SK-N-SH treated with all-trans-retinoic acid at 6 μM for 48 hours (cell line): ENCODE measurements around the gene AKR1D1.
"Not testable (repeated sequence)": the region's sequence is repeated elsewhere in the genome, so short reads cannot be mapped to it uniquely, and the experiment has no call there.

ENCODE experiments used
- ARNTL ChIP-seq: fragments of 450-650 bp; formaldehyde crosslinking; IDR thresholded peaks from 2 replicates; pipeline ENCODE4 v1.5.0; 2020; ENCODE audit warnings: low read depth, mild to moderate bottlenecking, moderate library complexity, borderline replicate concordance
- GLIS3 ChIP-seq: fragments of 250-450 bp; sonication (Bioruptor Pico); IDR thresholded peaks from 2 replicates; pipeline ENCODE4 v1.5.0; 2020; ENCODE audit warnings: mild to moderate bottlenecking, moderate library complexity
- ISL1 ChIP-seq: fragments of 250-450 bp; sonication (Bioruptor Pico); IDR thresholded peaks from 2 replicates; pipeline ENCODE4 v2.1.2; 2022; ENCODE audit warnings: mild to moderate bottlenecking, moderate library complexity
- OSR1 ChIP-seq: fragments of 250-450 bp; sonication (Bioruptor Pico); IDR thresholded peaks from 2 replicates; pipeline ENCODE4 v1.8.0; 2022; ENCODE audit warnings: moderate library complexity, mild to moderate bottlenecking, inconsistent platforms
- RARB ChIP-seq: fragments of 250-450 bp; sonication (Bioruptor Pico); IDR thresholded peaks from 2 replicates; pipeline ENCODE4 v1.8.0; 2021; ENCODE audit warnings: mild to moderate bottlenecking, moderate library complexity
- ZFP3 ChIP-seq: fragments of 250-450 bp; sonication (Bioruptor Pico); IDR thresholded peaks from 2 replicates; pipeline ENCODE4 v1.5.0; 2020; ENCODE audit warnings: mild to moderate bottlenecking, moderate library complexity
- ZFP30 ChIP-seq: fragments of 450-650 bp; formaldehyde crosslinking; IDR thresholded peaks from 2 replicates; pipeline ENCODE4 v1.5.0; 2022; ENCODE audit warnings: mild to moderate bottlenecking, moderate library complexity
- TF ChIP-seq, protein P1 (sequence below): fragments of 250-450 bp; sonication (Bioruptor Pico); IDR thresholded peaks from 2 replicates; pipeline ENCODE4 v1.5.0; 2020; ENCODE audit warnings: mild to moderate bottlenecking, moderate library complexity
- TF ChIP-seq, protein P2 (sequence below): fragments of 250-450 bp; sonication (Bioruptor Pico); IDR thresholded peaks from 2 replicates; pipeline ENCODE4 v1.5.1; 2021; ENCODE audit warnings: mild to moderate bottlenecking, moderate library complexity
- TF ChIP-seq, protein P3 (sequence below): fragments of 250-450 bp; sonication (Bioruptor Pico); IDR thresholded peaks from 2 replicates; pipeline ENCODE4 v1.8.0; 2020; ENCODE audit warnings: mild to moderate bottlenecking, moderate library complexity, borderline replicate concordance

GRCh38 chr7:138040063-138040462 lies 36.2 kb upstream of the AKR1D1 start:
- TF ChIP-seq, protein P1, sequence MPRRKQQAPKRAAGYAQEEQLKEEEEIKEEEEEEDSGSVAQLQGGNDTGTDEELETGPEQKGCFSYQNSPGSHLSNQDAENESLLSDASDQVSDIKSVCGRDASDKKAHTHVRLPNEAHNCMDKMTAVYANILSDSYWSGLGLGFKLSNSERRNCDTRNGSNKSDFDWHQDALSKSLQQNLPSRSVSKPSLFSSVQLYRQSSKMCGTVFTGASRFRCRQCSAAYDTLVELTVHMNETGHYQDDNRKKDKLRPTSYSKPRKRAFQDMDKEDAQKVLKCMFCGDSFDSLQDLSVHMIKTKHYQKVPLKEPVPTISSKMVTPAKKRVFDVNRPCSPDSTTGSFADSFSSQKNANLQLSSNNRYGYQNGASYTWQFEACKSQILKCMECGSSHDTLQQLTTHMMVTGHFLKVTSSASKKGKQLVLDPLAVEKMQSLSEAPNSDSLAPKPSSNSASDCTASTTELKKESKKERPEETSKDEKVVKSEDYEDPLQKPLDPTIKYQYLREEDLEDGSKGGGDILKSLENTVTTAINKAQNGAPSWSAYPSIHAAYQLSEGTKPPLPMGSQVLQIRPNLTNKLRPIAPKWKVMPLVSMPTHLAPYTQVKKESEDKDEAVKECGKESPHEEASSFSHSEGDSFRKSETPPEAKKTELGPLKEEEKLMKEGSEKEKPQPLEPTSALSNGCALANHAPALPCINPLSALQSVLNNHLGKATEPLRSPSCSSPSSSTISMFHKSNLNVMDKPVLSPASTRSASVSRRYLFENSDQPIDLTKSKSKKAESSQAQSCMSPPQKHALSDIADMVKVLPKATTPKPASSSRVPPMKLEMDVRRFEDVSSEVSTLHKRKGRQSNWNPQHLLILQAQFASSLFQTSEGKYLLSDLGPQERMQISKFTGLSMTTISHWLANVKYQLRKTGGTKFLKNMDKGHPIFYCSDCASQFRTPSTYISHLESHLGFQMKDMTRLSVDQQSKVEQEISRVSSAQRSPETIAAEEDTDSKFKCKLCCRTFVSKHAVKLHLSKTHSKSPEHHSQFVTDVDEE (CRISPR knock-in tag) = not testable (repeated sequence)
- TF ChIP-seq ZFP3, OSR1, GLIS3, ARNTL, RARB, ISL1, ZFP30 (CRISPR knock-in tag): not testable (repeated sequence)
- TF ChIP-seq, protein P2, sequence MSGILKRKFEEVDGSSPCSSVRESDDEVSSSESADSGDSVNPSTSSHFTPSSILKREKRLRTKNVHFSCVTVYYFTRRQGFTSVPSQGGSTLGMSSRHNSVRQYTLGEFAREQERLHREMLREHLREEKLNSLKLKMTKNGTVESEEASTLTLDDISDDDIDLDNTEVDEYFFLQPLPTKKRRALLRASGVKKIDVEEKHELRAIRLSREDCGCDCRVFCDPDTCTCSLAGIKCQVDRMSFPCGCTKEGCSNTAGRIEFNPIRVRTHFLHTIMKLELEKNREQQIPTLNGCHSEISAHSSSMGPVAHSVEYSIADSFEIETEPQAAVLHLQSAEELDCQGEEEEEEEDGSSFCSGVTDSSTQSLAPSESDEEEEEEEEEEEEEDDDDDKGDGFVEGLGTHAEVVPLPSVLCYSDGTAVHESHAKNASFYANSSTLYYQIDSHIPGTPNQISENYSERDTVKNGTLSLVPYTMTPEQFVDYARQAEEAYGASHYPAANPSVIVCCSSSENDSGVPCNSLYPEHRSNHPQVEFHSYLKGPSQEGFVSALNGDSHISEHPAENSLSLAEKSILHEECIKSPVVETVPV (CRISPR knock-in tag) = not testable (repeated sequence)
- TF ChIP-seq, protein P3, sequence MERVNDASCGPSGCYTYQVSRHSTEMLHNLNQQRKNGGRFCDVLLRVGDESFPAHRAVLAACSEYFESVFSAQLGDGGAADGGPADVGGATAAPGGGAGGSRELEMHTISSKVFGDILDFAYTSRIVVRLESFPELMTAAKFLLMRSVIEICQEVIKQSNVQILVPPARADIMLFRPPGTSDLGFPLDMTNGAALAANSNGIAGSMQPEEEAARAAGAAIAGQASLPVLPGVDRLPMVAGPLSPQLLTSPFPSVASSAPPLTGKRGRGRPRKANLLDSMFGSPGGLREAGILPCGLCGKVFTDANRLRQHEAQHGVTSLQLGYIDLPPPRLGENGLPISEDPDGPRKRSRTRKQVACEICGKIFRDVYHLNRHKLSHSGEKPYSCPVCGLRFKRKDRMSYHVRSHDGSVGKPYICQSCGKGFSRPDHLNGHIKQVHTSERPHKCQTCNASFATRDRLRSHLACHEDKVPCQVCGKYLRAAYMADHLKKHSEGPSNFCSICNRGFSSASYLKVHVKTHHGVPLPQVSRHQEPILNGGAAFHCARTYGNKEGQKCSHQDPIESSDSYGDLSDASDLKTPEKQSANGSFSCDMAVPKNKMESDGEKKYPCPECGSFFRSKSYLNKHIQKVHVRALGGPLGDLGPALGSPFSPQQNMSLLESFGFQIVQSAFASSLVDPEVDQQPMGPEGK (CRISPR knock-in tag) = not testable (repeated sequence)
